ENCODE measurements around the gene CFAP61.

CFAP61 gene

DNA sequence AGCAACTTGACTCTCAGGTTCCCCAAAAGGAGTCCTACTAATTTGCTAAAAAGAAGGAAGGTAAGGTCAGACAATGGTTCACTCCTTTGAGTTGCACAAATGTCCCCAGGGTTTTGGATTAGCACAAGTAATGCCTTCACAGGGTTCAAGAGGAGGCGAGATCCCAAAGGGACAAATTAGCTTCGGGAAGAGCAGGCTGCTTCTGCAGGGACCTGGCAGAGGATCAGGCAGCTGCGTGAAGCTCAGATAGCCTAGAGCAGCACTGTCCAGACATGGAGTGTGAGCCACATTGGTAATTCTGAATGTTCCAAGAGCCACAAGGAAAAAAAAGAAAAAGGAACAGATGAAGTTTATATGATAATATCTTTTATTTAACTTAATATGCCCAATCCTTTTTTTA, 115.4 kb downstream of the CFAP61 start:
- H3K4me3 ChIP-seq (ENCODE audit: low read depth, low read length), result no peak overlapping the region

DNA sequence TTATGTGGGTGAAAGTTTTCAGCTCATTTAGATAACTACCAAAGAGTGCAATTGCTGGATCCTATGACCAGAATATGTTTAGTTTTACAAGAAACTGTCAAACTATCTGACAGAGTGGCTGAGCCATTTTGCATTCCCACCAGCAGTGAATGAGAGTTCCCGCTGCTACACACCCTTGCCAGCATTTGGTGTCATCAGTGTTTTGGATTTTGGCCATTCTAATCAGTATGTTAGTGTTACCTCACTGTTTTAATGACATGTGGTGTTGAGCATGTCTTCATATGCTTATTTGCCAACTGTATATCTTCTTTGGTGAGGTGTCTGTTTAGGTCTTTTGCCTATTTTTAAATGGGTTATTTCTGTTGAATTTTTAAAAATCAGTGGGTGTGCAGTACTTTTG, 120.9 kb downstream of the CFAP61 start:
- no peak overlapping the region for H3K4me3 ChIP-seq (ENCODE audit: low read depth, low read length)

DNA sequence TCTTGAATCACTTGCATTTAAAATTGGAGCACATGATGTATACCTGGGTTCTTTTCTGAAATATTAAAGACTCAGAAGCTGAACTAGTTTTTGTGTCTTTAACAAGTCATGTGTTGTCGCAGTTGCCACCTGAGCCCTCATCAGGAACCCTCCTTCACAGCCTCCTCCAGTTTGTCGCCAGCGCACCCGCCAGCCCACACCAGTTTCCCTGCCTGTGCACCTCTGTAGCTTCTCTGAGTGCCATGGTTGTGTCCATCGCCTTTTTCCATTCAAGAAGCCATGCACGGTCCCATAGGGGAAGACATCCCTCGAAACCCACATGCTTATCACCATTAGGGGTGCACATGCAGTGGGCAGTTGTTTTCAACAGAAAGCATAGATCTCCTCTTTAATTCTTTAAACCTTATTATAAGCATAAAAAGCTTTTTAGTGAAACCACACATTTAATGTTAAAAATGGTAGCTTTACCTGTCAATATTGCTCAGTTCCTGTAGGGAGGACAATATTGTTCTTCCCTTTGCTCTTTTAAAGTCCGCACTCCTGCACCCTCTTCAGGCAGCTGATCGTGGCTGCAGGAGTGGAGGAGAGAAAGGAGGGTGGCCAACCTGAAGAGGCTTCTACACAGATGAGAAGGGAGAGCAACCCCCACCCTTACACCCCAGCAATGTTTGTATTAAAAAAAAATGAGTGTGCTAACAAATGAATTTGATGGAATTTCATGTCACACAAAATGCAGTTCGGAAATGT, 121.9 kb downstream of the CFAP61 start:
- no peak overlapping the region for H3K4me3 ChIP-seq (ENCODE audit: low read depth, low read length)

- H3K4me3 ChIP-seq (ENCODE audit: low read depth, low read length), result no peak overlapping the region
Observed at GRCh38 chr20:20181322-20181721, 129.0 kb downstream of the CFAP61 start.

DNA sequence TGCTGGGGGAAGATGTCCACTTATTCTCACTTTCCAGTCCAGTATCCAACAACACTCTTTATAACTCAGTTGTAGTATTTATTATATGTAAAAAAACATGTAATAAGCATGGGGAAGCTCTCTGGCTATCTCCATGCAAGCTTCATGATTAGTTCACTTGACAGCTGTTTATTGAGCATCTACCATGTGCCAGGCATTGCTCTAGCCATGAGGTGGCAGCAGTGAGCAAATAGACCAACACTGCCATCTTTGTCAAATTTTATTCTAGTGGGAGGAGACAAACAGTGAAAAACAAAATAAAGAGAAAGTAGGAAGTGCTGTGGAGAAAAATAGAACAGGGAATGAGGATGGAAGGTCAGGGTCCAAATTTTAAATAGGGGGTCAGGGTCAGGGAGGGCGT, 131.8 kb downstream of the CFAP61 start:
- no peak overlapping the region for H3K4me3 ChIP-seq (ENCODE audit: low read depth, low read length)

GRCh38 chr20:20184706-20185105, 132.4 kb downstream of the CFAP61 start:
- H3K4me3 ChIP-seq (ENCODE audit: low read depth, low read length), result no peak overlapping the region

DNA sequence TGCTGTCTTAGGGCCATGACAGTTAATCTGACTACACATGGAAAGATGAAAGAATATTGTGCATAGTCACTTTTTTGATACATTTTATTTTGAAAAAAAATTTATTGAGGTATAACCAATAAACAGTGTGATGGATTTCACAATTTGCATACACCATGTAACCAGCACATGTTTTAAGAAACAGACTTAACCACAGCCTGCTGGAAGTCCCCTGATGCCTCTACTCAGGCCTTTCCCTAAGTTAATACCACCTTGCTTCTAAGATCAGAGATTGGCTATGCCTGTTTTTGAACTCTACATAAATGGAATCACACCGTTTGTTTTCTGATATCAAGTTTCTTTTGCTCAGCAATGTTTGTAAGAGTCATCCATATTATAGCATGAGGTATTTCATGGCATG, 136.3 kb downstream of the CFAP61 start:
- H3K4me3 ChIP-seq (ENCODE audit: low read depth, low read length), result no peak overlapping the region

DNA sequence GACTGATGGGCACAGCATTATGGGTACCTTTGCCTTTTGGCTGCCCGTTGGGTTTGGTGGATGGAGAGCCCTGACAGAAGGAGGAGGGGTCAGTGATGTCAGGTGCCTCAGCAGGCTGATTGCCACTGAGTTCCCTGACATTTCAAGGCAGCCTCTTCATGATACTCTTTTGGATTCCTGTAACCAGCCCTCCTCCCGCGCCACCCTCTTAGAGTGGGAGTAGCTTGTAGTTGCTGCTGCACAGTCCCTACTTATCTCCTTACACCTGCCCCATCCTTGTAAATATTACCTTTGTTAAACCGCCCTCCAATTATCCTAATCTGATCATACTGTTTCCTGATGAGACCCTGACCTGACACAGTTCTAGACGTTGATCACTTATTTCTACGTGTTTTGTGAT, 140.0 kb downstream of the CFAP61 start:
- no peak overlapping the region for H3K4me3 ChIP-seq (ENCODE audit: low read depth, low read length)

- no peak overlapping the region for H3K4me3 ChIP-seq (ENCODE audit: low read depth, low read length)
Observed at GRCh38 chr20:20195021-20195705, 142.8 kb downstream of the CFAP61 start.

DNA sequence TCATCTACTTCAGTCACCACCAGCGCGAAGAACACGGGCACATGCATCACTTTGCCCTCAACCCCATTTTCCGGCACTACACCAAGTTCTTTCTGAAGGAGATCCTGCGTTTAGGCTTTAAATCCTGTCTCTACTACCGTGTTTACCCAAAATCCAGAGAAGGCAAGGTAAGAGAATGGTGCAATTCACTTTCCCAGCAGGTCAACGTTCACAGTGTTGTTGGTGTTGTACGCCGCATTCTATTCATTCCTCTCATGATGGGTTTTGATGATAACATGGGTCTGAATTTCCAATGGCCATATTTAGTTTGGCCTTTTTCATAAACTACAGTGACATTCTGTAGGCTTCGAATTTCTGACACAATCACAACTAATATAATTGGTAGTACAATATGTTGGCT, 144.3 kb downstream of the CFAP61 start:
- H3K4me3 ChIP-seq (ENCODE audit: low read depth, low read length), result no peak overlapping the region

DNA sequence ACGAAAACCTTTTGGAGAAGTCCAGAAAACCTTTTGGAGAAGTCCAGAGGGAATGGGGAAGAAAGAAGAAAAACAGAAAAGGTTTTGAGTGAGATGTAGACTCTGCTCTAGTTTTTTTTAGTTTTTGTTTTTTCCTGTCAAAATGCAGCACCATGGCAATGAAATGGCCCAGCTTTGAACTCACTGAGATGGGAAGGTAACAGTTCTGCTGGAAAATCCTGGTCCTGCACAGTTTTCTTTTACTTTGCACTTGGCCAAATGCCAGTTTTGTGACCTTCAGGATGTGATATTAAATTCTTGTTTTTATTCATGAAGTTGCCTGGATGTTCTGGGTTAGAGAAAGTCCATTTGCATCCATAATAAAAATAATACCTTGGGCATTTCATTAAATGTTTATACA, 145.7 kb downstream of the CFAP61 start:
- no peak overlapping the region for H3K4me3 ChIP-seq (ENCODE audit: low read depth, low read length)

DNA sequence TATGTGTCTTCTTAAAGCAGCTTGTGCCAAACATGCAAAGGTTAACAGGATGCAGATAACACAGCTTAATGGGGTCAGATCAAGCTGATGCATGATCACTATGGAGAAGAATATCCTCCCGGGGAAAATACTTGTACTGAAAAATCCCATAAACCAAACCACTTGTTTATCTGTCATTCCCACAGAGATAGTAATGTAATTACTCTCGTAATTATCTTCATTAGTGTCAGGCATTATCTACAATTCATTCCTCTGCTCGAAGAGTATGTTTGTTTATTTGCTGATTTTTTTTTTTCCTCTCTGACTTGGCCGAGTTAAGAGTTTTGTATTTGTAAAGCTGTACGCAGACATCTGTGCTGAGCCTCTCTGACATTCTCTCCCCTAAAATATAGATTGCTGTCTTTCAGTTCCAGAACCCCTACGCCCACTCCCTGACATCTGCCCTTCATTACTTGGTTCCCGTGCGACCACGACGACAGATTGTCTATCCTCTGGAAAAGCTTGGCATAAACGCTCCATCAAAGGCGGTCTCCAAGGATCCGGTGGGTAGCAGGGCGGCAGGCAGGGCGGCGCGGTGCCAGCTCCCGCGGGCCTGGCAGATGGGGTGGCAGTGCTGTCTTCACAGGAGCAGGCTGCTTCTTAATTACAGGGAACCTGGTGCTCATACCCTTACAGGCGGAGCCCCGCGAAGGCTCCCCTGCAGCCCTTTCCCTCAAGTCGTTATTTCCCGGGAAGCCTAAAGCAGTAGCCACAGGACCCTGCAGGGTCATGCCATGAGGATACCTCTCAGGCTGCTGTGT, 147.2 kb downstream of the CFAP61 start:
- no peak overlapping the region for H3K4me3 ChIP-seq (ENCODE audit: low read depth, low read length)

- no peak overlapping the region for H3K4me3 ChIP-seq (ENCODE audit: low read depth, low read length)
Observed at GRCh38 chr20:20201124-20201523, 148.8 kb downstream of the CFAP61 start.

- no peak overlapping the region for H3K4me3 ChIP-seq (ENCODE audit: low read depth, low read length)
Observed at GRCh38 chr20:20201639-20202038, 149.3 kb downstream of the CFAP61 start.

DNA sequence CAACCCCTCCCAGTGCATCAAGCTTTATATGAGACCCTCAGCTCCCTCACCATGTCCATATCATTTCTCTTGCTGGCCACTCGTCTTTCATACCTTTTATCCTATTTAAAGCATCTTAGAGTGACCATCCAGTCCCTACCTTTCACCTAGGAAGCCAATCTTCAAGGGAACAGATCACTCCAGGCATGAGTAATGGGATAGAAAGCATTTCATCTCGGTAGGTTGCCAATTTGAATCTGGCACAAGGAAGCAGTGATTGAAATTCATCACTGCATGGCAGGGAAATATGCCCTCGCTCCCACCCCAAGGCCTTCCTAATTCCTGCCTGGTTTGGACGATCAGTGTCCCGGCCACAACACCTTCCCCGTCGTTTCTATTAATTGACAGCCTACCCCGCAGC, 150.4 kb downstream of the CFAP61 start:
- no peak overlapping the region for H3K4me3 ChIP-seq (ENCODE audit: low read depth, low read length)

GRCh38 chr20:20203784-20204183, 151.5 kb downstream of the CFAP61 start:
- H3K4me3 ChIP-seq (ENCODE audit: low read depth, low read length), result no peak overlapping the region

GRCh38 chr20:20204256-20204655, 151.9 kb downstream of the CFAP61 start:
- H3K4me3 ChIP-seq (ENCODE audit: low read depth, low read length), result no peak overlapping the region

GRCh38 chr20:20205141-20205861, 153.0 kb downstream of the CFAP61 start:
- H3K4me3 ChIP-seq (ENCODE audit: low read depth, low read length), result no peak overlapping the region

GRCh38 chr20:20205862-20206236, 153.5 kb downstream of the CFAP61 start:
- H3K4me3 ChIP-seq (ENCODE audit: low read depth, low read length), result no peak overlapping the region

GRCh38 chr20:20206788-20207187, 154.5 kb downstream of the CFAP61 start:
- no peak overlapping the region for H3K4me3 ChIP-seq (ENCODE audit: low read depth, low read length)

DNA sequence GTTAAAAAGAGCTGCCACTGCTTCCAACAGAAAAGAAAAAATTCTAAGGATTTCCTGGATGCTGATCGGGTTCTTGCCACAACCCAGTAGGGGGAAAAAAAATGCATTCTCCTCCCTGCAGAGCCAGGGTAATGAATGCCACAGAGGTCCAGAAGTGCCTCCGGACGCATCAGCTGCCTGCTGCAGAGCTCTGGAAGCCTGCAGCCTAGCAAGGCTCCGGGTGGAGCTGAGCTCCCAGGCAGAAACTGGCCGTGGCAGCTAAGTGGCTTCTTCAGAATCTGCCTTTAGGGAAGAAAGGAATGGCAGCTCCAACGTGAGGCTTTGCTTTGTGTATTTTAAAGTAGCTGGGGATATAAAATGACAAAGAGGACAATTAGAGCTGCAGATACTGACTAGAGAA, 155.0 kb downstream of the CFAP61 start:
- H3K4me3 ChIP-seq (ENCODE audit: low read depth, low read length), result no peak overlapping the region
